Measurements from ENCODE around the gene PDE3A.

GRCh38 chr12:20469300-20469699, 101.0 kb downstream of the PDE3A start:
- TF ChIP-seq CTCF (IDR thresholded peaks at IDR 0.05) (no peak), POLR2AphosphoS5 (IDR thresholded peaks at IDR 0.05) (no peak), POLR2A (IDR thresholded peaks at IDR 0.05) (no peak)

Data from prostate gland (tissue), 2 donors.